Body of pancreas (tissue), 4 donors: ENCODE results near the gene FIG4.

Experiments used
- CTCF ChIP-seq, 7 experiments: fragments of 450-650 bp in 4 of 7; fragments of 200-600 bp in 3 of 7; sonication (generic) in 3 of 7; IDR thresholded peaks; one replicate each; pipeline ENCODE4 v1.5.1; 2016 to 2019; ENCODE audit warnings: antibody characterized with exemption in 7 of 7
- POLR2A ChIP-seq, 3 donors: fragments of 450-650 bp; IDR thresholded peaks; one replicate each; pipeline ENCODE4 v1.6.1; 2016; ENCODE audit warnings: antibody characterized with exemption in 3 of 3, mild to moderate bottlenecking in 2 of 3

DNA sequence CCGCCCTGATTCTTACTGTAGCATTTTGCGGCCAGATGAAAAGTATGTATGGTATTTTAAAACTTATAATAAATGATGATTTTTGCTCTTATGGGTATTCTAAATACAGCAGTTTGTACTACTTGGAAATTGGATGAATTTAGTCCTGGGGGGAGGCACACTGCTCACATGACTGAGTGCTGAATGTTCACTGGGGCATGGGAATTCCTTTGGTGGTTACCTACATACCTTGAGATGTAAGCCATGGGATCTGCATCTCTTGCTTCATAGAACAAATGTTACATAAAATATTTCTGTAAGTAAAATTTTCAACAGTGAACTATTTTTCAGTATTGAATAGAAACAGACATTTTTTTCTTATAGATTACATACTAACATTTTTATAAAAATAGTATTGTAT, 71.1 kb downstream of the FIG4 start:
- TF ChIP-seq CTCF (IDR thresholded peaks at IDR 0.05) (no peak), POLR2A (IDR thresholded peaks at IDR 0.05) (no peak)
